ENCODE data around the gene TWF2. TPM values are rescaled to one million over a fixed set of nuclear protein-coding genes. Genes with fewer than 3 reads are reported as not detected.
A peak's percentile ranks its signal among the peaks of the same experiment; 100 is the strongest.

The TWF2 gene
- polyA plus RNA-seq, 2 of the 4 experiments (the other 2 are of a cell fraction): 36.8 to 53.6 TPM

GRCh38 chr3:52237657-52238172 lies 1.2 kb downstream of the TWF2 start:
- DNase-seq (ENCODE audit: low read depth in 1 of 2, low spot score in 1 of 2) (peak; percentile 70 to 92), FAIRE-seq (no peak), ATAC-seq (peak; percentile 78 to 85)
- WGBS (ENCODE audit: missing lambda C conversion rate): 0% methylated on average over 1 of the region's 8 CpGs
- ChIA-PET CTCF (interaction anchor here (0.5 to 11.4 kb wide), 7 partner anchors 11 to 209 kb away, joined by 3 to 198 read pairs (median 5); partner anchors contain the start of genes TLR9 and WDR82), POLR2A (interaction anchor here (0.7 to 2.4 kb wide), 5 partner anchors 11 to 242 kb away, joined by 3 to 28 read pairs (median 3); partner anchors contain the start of genes GLYCTK, RPL29 and WDR82)
- Histone ChIP-seq H3K4me1 (peaks cover 32% of the 10 kb centered on the region), H3K4me3 (peak overlapping the region; percentile 96), H3K27ac (peak overlapping the region; percentile 98), H3K9me3 (no peaks in the 10 kb centered on the region), H3K4me2 (peak overlapping the region; percentile 79)
- no peak for TF ChIP-seq HEYL (CRISPR knock-in tag; IDR thresholded peaks at IDR 0.05)
- TF ChIP-seq FOSL2 (IDR thresholded peaks at IDR 0.05): no peak
- peak; percentile 72 for TF ChIP-seq FOSL2 (CRISPR knock-in tag; IDR thresholded peaks at IDR 0.05)
- no peak for TF ChIP-seq HOXA7 (CRISPR knock-in tag; IDR thresholded peaks at IDR 0.05)

- DNase-seq (ENCODE audit: low read depth in 1 of 2, low spot score in 1 of 2) (no peak), ATAC-seq (peak; percentile 1 to 4; a peak in 3 of 6 replicates), FAIRE-seq (no peak)
- Histone ChIP-seq H3K4me1 (peaks cover 32% of the 10 kb centered on the region), H3K9me3 (no peaks in the 10 kb centered on the region), H3K27ac (peak overlapping the region; percentile 98), H3K4me2 (peak overlapping the region; percentile 79), H3K4me3 (peak overlapping the region; percentile 96; the same call in 2 of the 3 replicates)
- TF ChIP-seq SMC3 (IDR thresholded peaks at IDR 0.05): no peak
- no peak for TF ChIP-seq HMGXB4 (CRISPR knock-in tag; IDR thresholded peaks at IDR 0.05; ENCODE audit: borderline replicate concordance)
- TF ChIP-seq, protein P1, sequence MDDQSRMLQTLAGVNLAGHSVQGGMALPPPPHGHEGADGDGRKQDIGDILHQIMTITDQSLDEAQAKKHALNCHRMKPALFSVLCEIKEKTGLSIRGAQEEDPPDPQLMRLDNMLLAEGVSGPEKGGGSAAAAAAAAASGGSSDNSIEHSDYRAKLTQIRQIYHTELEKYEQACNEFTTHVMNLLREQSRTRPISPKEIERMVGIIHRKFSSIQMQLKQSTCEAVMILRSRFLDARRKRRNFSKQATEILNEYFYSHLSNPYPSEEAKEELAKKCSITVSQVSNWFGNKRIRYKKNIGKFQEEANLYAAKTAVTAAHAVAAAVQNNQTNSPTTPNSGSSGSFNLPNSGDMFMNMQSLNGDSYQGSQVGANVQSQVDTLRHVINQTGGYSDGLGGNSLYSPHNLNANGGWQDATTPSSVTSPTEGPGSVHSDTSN (IDR thresholded peaks at IDR 0.05): no peak
- no peak for TF ChIP-seq TP53 (CRISPR knock-in tag; IDR thresholded peaks at IDR 0.05)
- TF ChIP-seq E2F6 (IDR thresholded peaks at IDR 0.05; ENCODE audit: borderline replicate concordance, low read depth): no peak
- no peak for TF ChIP-seq ESRRA (IDR thresholded peaks at IDR 0.05; ENCODE audit: borderline replicate concordance, low read length)
- TF ChIP-seq, protein P2, sequence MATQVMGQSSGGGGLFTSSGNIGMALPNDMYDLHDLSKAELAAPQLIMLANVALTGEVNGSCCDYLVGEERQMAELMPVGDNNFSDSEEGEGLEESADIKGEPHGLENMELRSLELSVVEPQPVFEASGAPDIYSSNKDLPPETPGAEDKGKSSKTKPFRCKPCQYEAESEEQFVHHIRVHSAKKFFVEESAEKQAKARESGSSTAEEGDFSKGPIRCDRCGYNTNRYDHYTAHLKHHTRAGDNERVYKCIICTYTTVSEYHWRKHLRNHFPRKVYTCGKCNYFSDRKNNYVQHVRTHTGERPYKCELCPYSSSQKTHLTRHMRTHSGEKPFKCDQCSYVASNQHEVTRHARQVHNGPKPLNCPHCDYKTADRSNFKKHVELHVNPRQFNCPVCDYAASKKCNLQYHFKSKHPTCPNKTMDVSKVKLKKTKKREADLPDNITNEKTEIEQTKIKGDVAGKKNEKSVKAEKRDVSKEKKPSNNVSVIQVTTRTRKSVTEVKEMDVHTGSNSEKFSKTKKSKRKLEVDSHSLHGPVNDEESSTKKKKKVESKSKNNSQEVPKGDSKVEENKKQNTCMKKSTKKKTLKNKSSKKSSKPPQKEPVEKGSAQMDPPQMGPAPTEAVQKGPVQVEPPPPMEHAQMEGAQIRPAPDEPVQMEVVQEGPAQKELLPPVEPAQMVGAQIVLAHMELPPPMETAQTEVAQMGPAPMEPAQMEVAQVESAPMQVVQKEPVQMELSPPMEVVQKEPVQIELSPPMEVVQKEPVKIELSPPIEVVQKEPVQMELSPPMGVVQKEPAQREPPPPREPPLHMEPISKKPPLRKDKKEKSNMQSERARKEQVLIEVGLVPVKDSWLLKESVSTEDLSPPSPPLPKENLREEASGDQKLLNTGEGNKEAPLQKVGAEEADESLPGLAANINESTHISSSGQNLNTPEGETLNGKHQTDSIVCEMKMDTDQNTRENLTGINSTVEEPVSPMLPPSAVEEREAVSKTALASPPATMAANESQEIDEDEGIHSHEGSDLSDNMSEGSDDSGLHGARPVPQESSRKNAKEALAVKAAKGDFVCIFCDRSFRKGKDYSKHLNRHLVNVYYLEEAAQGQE (IDR thresholded peaks at IDR 0.05): no peak
- TF ChIP-seq CHD2 (IDR thresholded peaks at IDR 0.05; ENCODE audit: low read length, partially characterized antibody): no peak
- no peak for TF ChIP-seq FOXS1 (CRISPR knock-in tag; IDR thresholded peaks at IDR 0.05)
- CTCF ChIA-PET: interaction anchor here (1.2 to 11.4 kb wide), 5 partner anchors 12 to 210 kb away, joined by 3 to 198 read pairs (median 9); partner anchors contain the start of genes TLR9 and WDR82
- POLR2A ChIA-PET: interaction anchor here (0.7 to 2.4 kb wide), 5 partner anchors 11 to 241 kb away, joined by 3 to 28 read pairs (median 3); partner anchors contain the start of genes GLYCTK, RPL29 and WDR82
- 86% methylated on average over 3 of the region's 6 CpGs for WGBS (ENCODE audit: missing lambda C conversion rate)
These were observed 1.8 kb downstream of the TWF2 start for GRCh38 chr3:52237006-52237656.

Measured in A549 (cell line).